Measurements from ENCODE around the gene TAOK2.

DNA sequence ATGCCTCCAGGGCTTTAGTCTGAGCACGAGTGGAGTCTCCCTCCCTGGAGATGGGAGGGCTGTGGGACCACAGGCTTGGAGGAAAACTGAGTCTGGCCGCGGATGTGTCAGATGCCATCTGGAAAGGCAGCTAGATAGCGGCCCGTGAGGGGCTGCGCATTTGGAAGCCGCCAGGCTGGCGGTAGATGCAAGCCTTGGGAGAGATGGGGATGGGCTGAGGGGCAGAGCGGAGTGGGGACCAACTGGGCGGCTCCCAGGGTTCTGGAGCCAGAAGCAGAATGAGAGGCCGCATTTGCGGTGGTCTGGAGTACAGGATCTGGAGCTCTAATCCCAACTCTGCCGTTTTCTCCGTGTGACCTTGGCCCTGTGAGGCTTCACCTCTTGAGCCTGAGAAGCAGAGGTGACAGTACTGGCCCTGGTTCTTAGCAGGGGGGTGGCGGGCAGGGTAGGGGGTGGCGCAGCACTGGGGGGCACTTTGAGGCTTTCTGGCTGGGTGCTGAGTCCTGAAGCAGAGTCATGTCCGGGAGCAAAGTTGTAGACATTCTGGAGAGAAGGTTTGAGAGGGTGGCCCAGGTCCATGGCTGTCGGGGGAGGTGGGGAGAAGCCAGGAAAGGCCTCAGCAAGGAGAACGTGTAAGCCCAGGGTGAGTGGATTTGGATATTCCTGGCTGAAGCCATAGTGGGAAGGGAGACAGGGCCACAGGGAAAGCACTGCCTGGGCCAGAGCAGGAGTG, 29.1 kb downstream of the TAOK2 start:
- no peak for TF ChIP-seq POLR2A (IDR thresholded peaks at IDR 0.05)
- TF ChIP-seq, protein P1, sequence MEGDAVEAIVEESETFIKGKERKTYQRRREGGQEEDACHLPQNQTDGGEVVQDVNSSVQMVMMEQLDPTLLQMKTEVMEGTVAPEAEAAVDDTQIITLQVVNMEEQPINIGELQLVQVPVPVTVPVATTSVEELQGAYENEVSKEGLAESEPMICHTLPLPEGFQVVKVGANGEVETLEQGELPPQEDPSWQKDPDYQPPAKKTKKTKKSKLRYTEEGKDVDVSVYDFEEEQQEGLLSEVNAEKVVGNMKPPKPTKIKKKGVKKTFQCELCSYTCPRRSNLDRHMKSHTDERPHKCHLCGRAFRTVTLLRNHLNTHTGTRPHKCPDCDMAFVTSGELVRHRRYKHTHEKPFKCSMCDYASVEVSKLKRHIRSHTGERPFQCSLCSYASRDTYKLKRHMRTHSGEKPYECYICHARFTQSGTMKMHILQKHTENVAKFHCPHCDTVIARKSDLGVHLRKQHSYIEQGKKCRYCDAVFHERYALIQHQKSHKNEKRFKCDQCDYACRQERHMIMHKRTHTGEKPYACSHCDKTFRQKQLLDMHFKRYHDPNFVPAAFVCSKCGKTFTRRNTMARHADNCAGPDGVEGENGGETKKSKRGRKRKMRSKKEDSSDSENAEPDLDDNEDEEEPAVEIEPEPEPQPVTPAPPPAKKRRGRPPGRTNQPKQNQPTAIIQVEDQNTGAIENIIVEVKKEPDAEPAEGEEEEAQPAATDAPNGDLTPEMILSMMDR (IDR thresholded peaks at IDR 0.05): no peak

Data from uterus (tissue), 2 donors.